Neural cell (in vitro differentiated cells): Measurements from ENCODE around the gene FRK. TPM values are rescaled to one million over a fixed set of nuclear protein-coding genes. Genes with fewer than 3 reads are reported as not detected.

Source experiments
- H2AFZ ChIP-seq: fragments of 200-600, 300-800 bp; sonication (generic), shearing (Covaris generic); 2 replicates; pipeline ENCODE4 v1.6.0; 2014; ENCODE audit warnings: low read depth, mild to moderate bottlenecking, antibody characterized with exemption, low read length, moderate library complexity
- H3F3A ChIP-seq: fragments of 200-600 bp; shearing (Covaris generic); 2 replicates; pipeline ENCODE4 v1.6.1; 2016; ENCODE audit warnings: mild to moderate bottlenecking, moderate library complexity, mixed read lengths, antibody characterized with exemption, low read length; ENCODE audit not compliant: insufficient read depth, poor library complexity, severe bottlenecking
- H3K27ac ChIP-seq: fragments of 200-600, 300-800 bp; sonication (generic), shearing (Covaris generic); 2 replicates; pipeline ENCODE4 v1.5.1; 2014; ENCODE audit warnings: mild to moderate bottlenecking, low read length, moderate library complexity
- H3K27me3 ChIP-seq: fragments of 300-800, 200-600 bp; sonication (generic), shearing (Covaris generic); 2 replicates; pipeline ENCODE4 v1.6.0; 2014; ENCODE audit warnings: mild to moderate bottlenecking, low read depth, low read length, moderate library complexity; ENCODE audit not compliant: insufficient read depth
- H3K36me3 ChIP-seq: fragments of 300-800, 200-600 bp; sonication (generic), shearing (Covaris generic); 2 replicates; pipeline ENCODE4 v1.5.1; 2014; ENCODE audit warnings: mild to moderate bottlenecking, antibody characterized with exemption, low read length, moderate library complexity; ENCODE audit not compliant: insufficient read depth
- H3K4me2 ChIP-seq: fragments of 300-800, 200-600 bp; sonication (generic), shearing (Covaris generic); 2 replicates; pipeline ENCODE4 v1.6.0; 2014; ENCODE audit warnings: mild to moderate bottlenecking, low read length
- H3K4me3 ChIP-seq: fragments of 300-800, 200-600 bp; sonication (generic), shearing (Covaris generic); 2 replicates; pipeline ENCODE4 v1.5.1; 2014; ENCODE audit warnings: mild to moderate bottlenecking, low read length, moderate library complexity
- H3K79me2 ChIP-seq: fragments of 200-600 bp; shearing (Covaris generic); replicated peaks from 2 replicates; pipeline ENCODE4 v1.6.0; 2014; ENCODE audit warnings: mild to moderate bottlenecking, low read length, moderate library complexity; ENCODE audit not compliant: insufficient read depth
- H3K9ac ChIP-seq: fragments of 300-800, 200-600 bp; sonication (generic), shearing (Covaris generic); 2 replicates; pipeline ENCODE4 v1.6.1; 2016; ENCODE audit warnings: mild to moderate bottlenecking, low read length, mixed read lengths
- H3K9me2 ChIP-seq: fragments of 200-600 bp; shearing (Covaris generic); 2 replicates; pipeline ENCODE4 v1.6.1; 2016; ENCODE audit warnings: mild to moderate bottlenecking, low read length, mixed read lengths; ENCODE audit not compliant: insufficient read depth
- H3K9me3 ChIP-seq: fragments of 200-600, 300-800 bp; sonication (generic), shearing (Covaris generic); 2 replicates; pipeline ENCODE4 v1.6.1; 2016; ENCODE audit warnings: mild to moderate bottlenecking, mixed run types, low read length, moderate library complexity, mixed read lengths
- H4K20me1 ChIP-seq: fragments of 200-600 bp; shearing (Covaris generic); 2 replicates; pipeline ENCODE4 v1.6.1; 2016; ENCODE audit warnings: mild to moderate bottlenecking, mixed run types; ENCODE audit not compliant: insufficient read depth
- CTCF ChIP-seq: fragments of 450-650 bp; IDR thresholded peaks from 2 replicates; pipeline ENCODE4 v1.5.1; 2014; ENCODE audit warnings: antibody characterized with exemption, mild to moderate bottlenecking, moderate library complexity; ENCODE audit not compliant: poor library complexity, severe bottlenecking
- EP300 ChIP-seq: fragments of 450-650 bp; conservative IDR thresholded peaks from 2 replicates; pipeline ENCODE4 v1.6.1; 2014; ENCODE audit warnings: antibody characterized with exemption, mild to moderate bottlenecking, moderate library complexity; ENCODE audit not compliant: poor library complexity, severe bottlenecking
- EZH2 ChIP-seq: fragments of 200-600, 300-800 bp; shearing (Covaris generic), sonication (generic); IDR thresholded peaks from 2 replicates; pipeline ENCODE4 v1.6.1; 2014; ENCODE audit warnings: antibody characterized with exemption, low read length, borderline replicate concordance, mild to moderate bottlenecking; ENCODE audit not compliant: insufficient read depth, poor library complexity, severe bottlenecking
- MXI1 ChIP-seq: fragments of 450-650 bp; conservative IDR thresholded peaks from 2 replicates; pipeline ENCODE4 v1.6.1; 2014; ENCODE audit warnings: antibody characterized with exemption, mild to moderate bottlenecking; ENCODE audit not compliant: poor library complexity, severe bottlenecking
- POLR2AphosphoS5 ChIP-seq: IDR thresholded peaks from 2 replicates; pipeline ENCODE4 v1.6.1; 2012
- RAD21 ChIP-seq: fragments of 450-650 bp; conservative IDR thresholded peaks from 2 replicates; pipeline ENCODE4 v1.6.1; 2014; ENCODE audit warnings: antibody characterized with exemption, mild to moderate bottlenecking, moderate library complexity
- REST ChIP-seq: IDR thresholded peaks from 2 replicates; pipeline ENCODE4 v1.6.1; 2012; ENCODE audit warnings: borderline replicate concordance
- SMC3 ChIP-seq: fragments of 450-650 bp; conservative IDR thresholded peaks from 2 replicates; pipeline ENCODE4 v1.6.1; 2014; ENCODE audit warnings: antibody characterized with exemption, mild to moderate bottlenecking, moderate library complexity; ENCODE audit not compliant: poor library complexity
- TAF1 ChIP-seq: IDR thresholded peaks from 2 replicates; pipeline ENCODE4 v1.6.1; 2012; ENCODE audit warnings: low read depth
- polyA plus RNA-seq: library from polyadenylated mRNA; depleted of rRNA; stranded (reverse); fragments of >200 nt; gene quantifications from 2 replicates; pipeline ENCODE4 v1.2.3, GENCODE V29; 2014

Gene FRK
- polyA plus RNA-seq, 1 donor from 2014 or later: not detected

GRCh38 chr6:116100419-116101301 is 40.0 kb upstream of the FRK start, which contains the start of gene NT5DC1:
TSS of gene NT5DC1 (plus strand) at chr6:116100853. CDS start at chr6:116100931, 78 bp downstream.
- Histone ChIP-seq H3K9me2 (no peaks in the 10 kb centered on the region), H3K27me3 (no peaks in the 10 kb centered on the region), H3F3A (no peaks in the 10 kb centered on the region), H3K4me3 (peak within 1 kb of the TSS; percentile 91), H2AFZ (peak within 1 kb of the TSS; percentile 59), H3K27ac (peak within 1 kb of the TSS; percentile 29), H4K20me1 (no peaks in the 10 kb centered on the region), H3K79me2 (no peaks in the 10 kb centered on the region), H3K9me3 (no peaks in the 10 kb centered on the region), H3K9ac (peak within 1 kb of the TSS; percentile 72), H3K36me3 (no peaks in the 10 kb centered on the region), H3K4me2 (peak within 1 kb of the TSS; percentile 35)
- peak; percentile 56 for TF ChIP-seq RAD21
- TF ChIP-seq POLR2AphosphoS5: peak; percentile 21
- TF ChIP-seq CTCF: peak; percentile 79
- peak; percentile 63 for TF ChIP-seq MXI1
- no peak for TF ChIP-seq EP300
- TF ChIP-seq TAF1: no peak
- TF ChIP-seq EZH2: no peak
- peak; percentile 39 for TF ChIP-seq REST
- peak; percentile 55 for TF ChIP-seq SMC3

GRCh38 chr6:116099036-116099435 is 38.3 kb upstream of the FRK start:
- H2AFZ ChIP-seq: no peak overlapping the region
- H3K36me3 ChIP-seq: no peaks in the 10 kb centered on the region
- no peak overlapping the region for H3K4me2 ChIP-seq
- H4K20me1 ChIP-seq: no peaks in the 10 kb centered on the region
- no peak overlapping the region for H3K4me3 ChIP-seq
- no peak overlapping the region for H3K27ac ChIP-seq
- H3K27me3 ChIP-seq: no peaks in the 10 kb centered on the region
- no peaks in the 10 kb centered on the region for H3F3A ChIP-seq
- H3K79me2 ChIP-seq: no peaks in the 10 kb centered on the region
- TF ChIP-seq CTCF (no peak), EP300 (no peak), RAD21 (no peak), TAF1 (no peak), SMC3 (no peak), REST (no peak), MXI1 (no peak), EZH2 (no peak), POLR2AphosphoS5 (no peak)
- H3K9me2 ChIP-seq: no peaks in the 10 kb centered on the region
- H3K9ac ChIP-seq: no peak overlapping the region
- no peaks in the 10 kb centered on the region for H3K9me3 ChIP-seq
